ENCODE data around the gene SLC22A1. TPM values are rescaled to one million over a fixed set of nuclear protein-coding genes. Genes with fewer than 3 reads are reported as not detected.

SLC22A1 gene
- total and polyA plus RNA-seq, 2 of the 4 experiments (the other 2 are of a cell fraction), result 0.10 TPM; not detected in 1

DNA sequence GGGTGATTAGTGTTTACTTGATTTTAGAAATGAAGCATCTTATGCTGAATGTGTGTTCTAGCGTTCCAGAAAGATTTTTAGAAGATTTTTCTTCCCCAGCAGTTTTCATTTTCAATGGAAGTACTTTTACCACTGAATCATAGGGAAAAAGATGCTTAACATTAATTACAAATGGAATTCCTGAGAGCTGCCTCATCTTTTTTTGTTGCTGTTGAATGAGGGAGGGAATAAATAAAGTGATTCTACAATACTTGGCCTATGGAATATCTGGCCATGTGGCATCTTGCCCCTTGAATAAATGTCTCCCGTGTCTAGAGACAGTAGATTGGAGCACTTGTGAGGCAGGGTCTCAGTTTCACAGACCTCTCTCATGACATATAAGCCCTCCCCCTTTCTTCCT, 44.1 kb upstream of the SLC22A1 start:
- dilution Hi-C loops (cut with HindIII; ENCODE audit: low sequenced_read_pairs, unreplicated experiment), result no loop called here
- no peak overlapping the region for H4K5ac ChIP-seq (ENCODE audit: low read depth, low read length)
- intact Hi-C loops (cut with micrococcal nuclease), result no loop called here
- peak overlapping the region; percentile 6; the same call in 1 of the 2 replicates for H3K18ac ChIP-seq (ENCODE audit: low read depth, low read length)
- H3K27ac ChIP-seq (ENCODE audit: insufficient read depth, low read length), result peak overlapping the region; percentile 40; the same call in 1 of the 2 replicates
- H2BK5ac ChIP-seq (ENCODE audit: low read depth, low read length, poor library complexity, severe bottlenecking), result peak overlapping the region; percentile 57
- H4K91ac ChIP-seq (ENCODE audit: insufficient read depth, low read depth, low read length), result peak overlapping the region; percentile 76
- peak overlapping the region; percentile 47; the same call in 1 of the 2 replicates for H3K14ac ChIP-seq (replicated peaks; ENCODE audit: low read depth, low read length)
- peaks cover 14% of the 10 kb centered on the region for H3K4me1 ChIP-seq (ENCODE audit: control insufficient read depth, insufficient read depth, low read length)
- H3K36me3 ChIP-seq (ENCODE audit: control insufficient read depth, insufficient read depth, low read length), result peaks cover 52% of the 10 kb centered on the region
- H3K4ac ChIP-seq (ENCODE audit: low read depth, low read length), result peak overlapping the region; percentile 74
- H3K4me3 ChIP-seq (ENCODE audit: insufficient read depth, low read depth, low read length), result no peak overlapping the region
- peak overlapping the region; percentile 63 for H2BK120ac ChIP-seq (ENCODE audit: low read depth, low read length)
- peaks cover 23% of the 10 kb centered on the region for H3K9me1 ChIP-seq (ENCODE audit: insufficient read depth, low read length)
- peak overlapping the region in 1 of 2 experiments; percentile 18; a peak in 1 of 4 replicates for H4K8ac ChIP-seq (ENCODE audit: low read depth in 2 of 2, low read length in 2 of 2)
- POLR2A ChIA-PET (ENCODE audit: unreplicated experiment), result no interaction called here
- peak; percentile 71 for DNase-seq
- H2AFZ ChIP-seq (replicated peaks; ENCODE audit: low read length, poor library complexity), result no peak overlapping the region
- BruUV-seq (replicated peaks), result no TSS peak
- H4K20me1 ChIP-seq (ENCODE audit: insufficient read depth, low read length), result no peaks in the 10 kb centered on the region; the same call in 1 of the 2 replicates
- in situ Hi-C loops (cut with MboI; ENCODE audit: low sequenced_read_pairs), result no loop called here
- peak overlapping the region; percentile 86; the same call in 1 of the 2 replicates for H2AK5ac ChIP-seq (ENCODE audit: low read depth, low read length)
- peak overlapping the region; percentile 50; the same call in 1 of the 2 replicates for H3K4me2 ChIP-seq (ENCODE audit: low read depth, low read length)
- H2AK9ac ChIP-seq (replicated peaks; ENCODE audit: low read depth, low read length, poor library complexity), result no peak overlapping the region
- H3K79me1 ChIP-seq (ENCODE audit: low read depth in 1 of 2, low read length in 2 of 2), result peaks cover 11 to 17% of the 10 kb centered on the region in 2 experiments
- CTCF ChIA-PET, result interaction anchor here (2.2 kb wide), 1 partner anchor 11 kb away, joined by 17 read pairs; no protein-coding TSS in a partner anchor
- H2BK15ac ChIP-seq (ENCODE audit: low read depth, low read length), result 0 out of 3 replicates have a peak overlapping the region, but pooled peaks have one; percentile 35
- no peak overlapping the region; the same call in 1 of the 2 replicates for H3K56ac ChIP-seq (ENCODE audit: extremely low read depth, insufficient read depth, low read length)
- H3K23ac ChIP-seq (ENCODE audit: low read depth, low read length), result no peak overlapping the region
- no CpG with 5 or more reads among the region's 2 CpGs for WGBS, 2 experiments (ENCODE audit: extremely low coverage in 2 of 2, insufficient read length in 1 of 2)
- no peak overlapping the region for H3K9ac ChIP-seq (ENCODE audit: low read depth, low read length)
- H3K9me3 ChIP-seq (ENCODE audit: control insufficient read depth, insufficient read depth, low read length), result no peaks in the 10 kb centered on the region
- TF ChIP-seq, protein P1, sequence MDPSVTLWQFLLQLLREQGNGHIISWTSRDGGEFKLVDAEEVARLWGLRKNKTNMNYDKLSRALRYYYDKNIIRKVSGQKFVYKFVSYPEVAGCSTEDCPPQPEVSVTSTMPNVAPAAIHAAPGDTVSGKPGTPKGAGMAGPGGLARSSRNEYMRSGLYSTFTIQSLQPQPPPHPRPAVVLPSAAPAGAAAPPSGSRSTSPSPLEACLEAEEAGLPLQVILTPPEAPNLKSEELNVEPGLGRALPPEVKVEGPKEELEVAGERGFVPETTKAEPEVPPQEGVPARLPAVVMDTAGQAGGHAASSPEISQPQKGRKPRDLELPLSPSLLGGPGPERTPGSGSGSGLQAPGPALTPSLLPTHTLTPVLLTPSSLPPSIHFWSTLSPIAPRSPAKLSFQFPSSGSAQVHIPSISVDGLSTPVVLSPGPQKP (IDR thresholded peaks at IDR 0.05; ENCODE audit: borderline replicate concordance, low read depth, low read length), result no peak
- TF ChIP-seq MAZ (IDR thresholded peaks at IDR 0.05; ENCODE audit: borderline replicate concordance, low read depth, low read length) (no peak), FOS (IDR thresholded peaks at IDR 0.05; ENCODE audit: low read depth, low read length) (peak; percentile 38; the same call in 1 of the 2 replicates)
- H3K27me3 ChIP-seq (ENCODE audit: control insufficient read depth, insufficient read depth, low read length), result no peaks in the 10 kb centered on the region
- ATAC-seq (ENCODE audit: low read depth), result peak; percentile 83
- peak overlapping the region; percentile 77; the same call in 1 of the 2 replicates for H2BK20ac ChIP-seq (ENCODE audit: low read depth, low read length)
